HCT116 (cell line): ENCODE results near the gene OPN1MW3.

Experiments used
- ATF3 ChIP-seq: IDR thresholded peaks from 2 replicates; pipeline ENCODE4 v1.6.1; 2012
- CEBPB ChIP-seq: IDR thresholded peaks from 2 replicates; pipeline ENCODE4 v1.6.1; 2012; ENCODE audit warnings: low read depth
- CTCF ChIP-seq, 3 experiments: fragments of 200-600 bp in 1 of 3; sonication (generic) in 1 of 3; IDR thresholded peaks in 2 of 3; conservative IDR thresholded peaks in 1 of 3; 2 replicates each; pipeline ENCODE4 v1.5.1; 2012 to 2017; ENCODE audit warnings: low read depth in 2 of 3, low read length in 2 of 3, antibody characterized with exemption in 1 of 3, borderline replicate concordance in 1 of 3, control low read depth in 1 of 3, mild to moderate bottlenecking in 1 of 3, mixed read lengths in 1 of 3, mixed run types in 1 of 3, moderate library complexity in 1 of 3; ENCODE audit not compliant: insufficient read depth in 1 of 3
- EZH2 ChIP-seq: fragments of 200-600 bp; sonication (generic); IDR thresholded peaks from 2 replicates; pipeline ENCODE4 v1.6.1; 2017; ENCODE audit warnings: antibody characterized with exemption, mixed run types
- EZH2phosphoT487 ChIP-seq: fragments of 200-600 bp; IDR thresholded peaks from 2 replicates; pipeline ENCODE4 v1.6.1; 2018; ENCODE audit warnings: antibody characterized with exemption, borderline replicate concordance
- JUND ChIP-seq: IDR thresholded peaks from 2 replicates; pipeline ENCODE4 v1.6.1; 2012
- MAX ChIP-seq: IDR thresholded peaks from 2 replicates; pipeline ENCODE4 v1.6.1; 2012
- POLR2A ChIP-seq: IDR thresholded peaks from 2 replicates; pipeline ENCODE4 v1.7.0; 2011; ENCODE audit warnings: borderline replicate concordance; ENCODE audit not compliant: insufficient read depth, insufficient read length; ENCODE audit errors: extremely low read depth
- REST ChIP-seq: IDR thresholded peaks from 2 replicates; pipeline ENCODE4 v1.6.1; 2012; ENCODE audit warnings: low read depth
- YY1 ChIP-seq: IDR thresholded peaks from 2 replicates; pipeline ENCODE4 v1.6.1; 2011; ENCODE audit warnings: low read length, low read depth, moderate library complexity, mild to moderate bottlenecking; ENCODE audit not compliant: insufficient replicate concordance; ENCODE audit errors: extremely low read depth
- ZBTB33 ChIP-seq: IDR thresholded peaks from 2 replicates; pipeline ENCODE4 v1.6.1; 2011; ENCODE audit warnings: mild to moderate bottlenecking, low read length, moderate library complexity; ENCODE audit not compliant: insufficient replicate concordance; ENCODE audit errors: extremely low read depth
- ZFX ChIP-seq: fragments of 450-650 bp; IDR thresholded peaks from 2 replicates; pipeline ENCODE4 v1.6.1; 2017

GRCh38 chrX:154307202-154307601, 49.8 kb downstream of the OPN1MW3 start:
- TF ChIP-seq CEBPB (no peak), CTCF (IDR thresholded peaks at IDR 0.05 in 2 of 3, conservative IDR thresholded peaks at IDR 0.05 in 1 of 3; ENCODE audit: borderline replicate concordance in 1 of 3, insufficient read depth in 1 of 3, low read depth in 2 of 3, low read length in 2 of 3) (no peak), ZBTB33 (no peak), JUND (no peak), POLR2A (no peak), REST (no peak), MAX (no peak), ZFX (no peak), YY1 (no peak), EZH2 (no peak), ATF3 (no peak), EZH2phosphoT487 (no peak)
